Activated T-cell treated with anti-CD3 and anti-CD28 coated beads for 48 hours (primary cell): ENCODE measurements around the gene ARHGEF16.

Experiments
- DNase-seq: peaks from one replicate; pipeline ENCODE4 v3.0.0-alpha.2; 2020; ENCODE audit warnings: low read depth

ARHGEF16 gene

DNA sequence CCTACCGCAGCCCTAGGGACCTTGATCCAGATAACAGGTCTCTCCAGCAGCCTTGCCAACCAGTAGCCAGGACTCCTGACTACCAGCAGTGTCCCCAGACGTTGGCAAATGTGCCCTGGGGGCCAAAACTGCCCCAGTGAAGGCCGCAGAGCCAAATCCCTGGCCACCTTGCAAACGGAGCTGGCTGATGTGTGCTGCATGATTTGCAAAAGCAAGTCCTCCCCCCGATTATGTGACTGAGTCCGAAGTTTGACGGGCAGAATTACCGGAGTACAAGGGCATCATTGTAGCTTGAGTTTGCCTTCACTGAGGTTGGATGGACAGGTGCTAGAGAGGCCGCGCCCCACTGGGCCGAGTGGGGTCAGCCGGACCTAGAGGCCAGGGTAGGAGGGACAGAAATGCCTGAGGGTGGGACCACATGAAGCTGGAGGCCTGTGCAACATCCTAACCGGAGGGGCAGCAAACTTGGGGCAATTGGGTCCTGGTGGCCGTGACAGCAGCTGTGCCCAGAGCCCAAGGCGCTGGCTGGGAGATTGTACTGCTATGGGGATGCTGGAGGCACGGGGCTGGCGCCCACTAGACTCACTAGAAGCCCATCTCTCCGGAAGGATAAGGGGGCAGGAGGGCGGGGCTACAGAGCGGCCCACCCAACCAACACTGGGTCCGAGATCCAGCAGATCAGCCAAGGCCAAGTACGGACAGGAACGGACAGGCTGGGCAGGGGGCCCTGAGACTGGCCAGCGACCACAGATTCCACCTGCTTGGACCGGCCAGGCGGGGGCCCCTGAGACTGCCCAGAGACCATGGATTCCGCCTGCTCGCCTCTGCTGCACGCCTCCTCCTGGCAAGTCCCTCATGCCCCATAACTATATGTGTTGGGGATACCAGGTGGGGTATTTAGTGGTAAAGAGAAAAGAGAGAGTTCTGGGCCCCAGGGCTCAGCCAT lies 2.8 kb downstream of the ARHGEF16 start:
- DNase-seq: no peak

DNA sequence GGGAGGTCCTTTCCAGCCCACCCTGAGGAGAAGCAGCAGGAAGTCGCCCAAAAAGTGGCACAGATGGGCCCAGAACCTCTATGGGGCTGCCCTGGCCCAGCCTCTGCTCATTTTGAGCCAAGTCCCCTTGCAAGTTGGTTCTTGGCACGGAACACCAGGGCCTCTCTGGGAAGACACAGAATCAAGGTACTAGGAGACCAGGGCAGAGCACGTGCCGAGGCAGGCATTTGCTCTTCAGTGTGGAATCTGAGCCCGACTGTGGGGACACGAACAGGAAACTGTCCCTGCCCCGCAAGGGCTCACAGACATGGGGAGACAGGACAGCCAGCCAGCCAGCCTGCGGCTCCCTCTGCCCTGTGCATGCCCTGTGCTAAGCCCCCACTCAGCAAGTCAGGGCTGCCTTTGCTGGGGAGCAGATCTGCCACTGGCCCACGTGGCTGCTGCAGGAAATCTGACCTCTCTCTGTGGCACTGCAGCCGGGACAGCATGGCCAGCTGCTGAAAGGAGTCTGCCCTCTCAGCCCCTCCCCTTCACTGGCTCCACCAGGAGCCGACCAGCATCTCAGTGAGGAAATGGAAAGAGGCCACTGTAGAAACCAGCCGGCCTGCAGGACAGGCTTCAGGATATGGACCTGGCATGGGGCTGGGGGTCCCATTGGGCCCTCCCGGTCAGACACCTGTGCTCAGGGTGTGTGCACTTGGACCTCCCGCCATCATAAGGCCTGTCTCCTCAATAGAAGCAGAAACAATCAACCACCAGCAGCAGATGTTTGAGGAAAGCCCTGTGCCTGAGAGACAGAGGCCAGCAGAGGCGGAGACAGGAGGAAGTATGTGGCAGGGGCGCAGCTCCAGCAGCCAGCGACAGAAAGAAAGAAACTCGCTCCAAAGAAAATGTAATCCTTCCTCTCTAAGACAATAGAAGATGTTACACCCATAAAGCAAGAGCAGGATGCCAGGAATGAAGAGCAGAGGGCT lies 3.7 kb downstream of the ARHGEF16 start:
- DNase-seq: no peak

DNA sequence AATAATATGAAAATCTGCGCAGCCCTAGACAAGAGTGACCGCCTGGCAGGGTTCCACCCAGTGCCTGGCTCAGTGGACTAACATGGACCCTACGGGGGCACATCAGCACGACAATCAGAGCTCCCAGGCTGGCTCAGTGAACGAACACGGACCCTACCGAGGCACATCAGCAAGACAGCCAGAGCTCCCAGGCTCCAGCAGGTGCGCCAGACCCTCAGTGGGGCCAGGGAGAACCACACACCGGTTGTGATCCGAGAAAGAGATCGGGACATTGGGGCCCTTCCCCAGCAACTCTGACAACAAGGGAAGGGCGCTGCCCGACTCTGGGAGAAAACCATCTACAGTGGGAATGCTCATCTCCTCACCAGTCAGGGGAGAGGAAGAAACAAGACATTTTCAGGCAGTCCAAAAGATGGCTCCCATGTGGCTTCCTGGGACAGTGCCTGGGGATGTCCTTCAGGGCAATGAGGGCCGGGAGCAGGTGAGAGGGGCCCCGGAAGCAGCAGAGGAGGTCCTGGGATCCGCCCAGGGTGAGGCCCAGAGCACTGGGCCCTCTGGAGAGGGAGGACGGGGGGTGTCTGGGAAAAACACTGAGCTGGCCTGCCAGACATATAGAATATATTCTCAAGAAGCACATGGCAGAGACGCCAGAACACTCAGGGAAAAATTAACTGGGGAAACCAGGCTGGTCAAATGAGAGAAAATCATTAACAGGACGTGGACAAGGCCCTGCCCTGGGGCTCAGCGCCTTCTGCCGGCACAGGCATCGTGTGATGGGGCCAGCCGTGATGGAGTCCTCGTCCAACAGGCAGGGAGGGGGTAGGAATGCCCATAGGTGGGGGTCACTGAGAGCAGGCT lies 4.8 kb downstream of the ARHGEF16 start:
- no peak for DNase-seq

DNA sequence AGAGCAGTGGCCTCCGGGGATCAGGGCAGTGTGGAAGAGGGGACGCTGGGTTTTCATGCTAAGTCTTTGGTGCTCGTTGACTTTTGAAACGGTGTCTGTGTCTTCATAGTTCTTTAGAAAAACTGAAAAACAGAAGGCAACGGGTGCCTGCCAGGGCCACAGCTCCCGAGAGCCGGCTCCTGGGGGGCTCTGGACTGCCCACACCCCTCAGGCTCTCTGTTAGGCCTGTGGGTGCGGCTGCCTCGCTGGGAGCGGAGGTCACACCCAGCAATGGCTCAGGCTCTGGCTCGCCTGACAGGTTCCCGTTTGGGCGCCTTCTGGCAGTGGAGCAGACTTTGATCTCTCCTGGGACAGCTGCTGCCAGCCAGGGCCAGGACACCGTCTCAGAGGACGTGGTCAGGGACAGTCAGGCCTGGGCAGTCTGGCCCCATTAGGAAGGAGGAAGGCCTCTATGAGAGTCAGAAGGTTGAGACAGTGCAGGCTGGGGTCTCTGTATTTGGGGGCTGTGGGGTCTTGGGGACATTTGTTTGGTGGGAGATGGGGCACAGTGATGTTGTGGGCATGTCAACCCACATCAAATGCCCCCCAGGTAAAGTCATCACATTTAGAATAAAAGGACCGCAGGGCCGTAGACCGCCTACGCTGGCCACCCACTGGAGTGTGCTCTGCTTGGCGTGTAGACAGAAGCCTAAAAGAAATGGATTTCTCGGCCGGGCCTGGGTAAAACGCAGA lies 5.6 kb downstream of the ARHGEF16 start:
- no peak for DNase-seq

GRCh38 chr1:3460672-3461131 lies 6.2 kb downstream of the ARHGEF16 start:
- no peak for DNase-seq

GRCh38 chr1:3461238-3461933 lies 6.9 kb downstream of the ARHGEF16 start:
- no peak for DNase-seq

GRCh38 chr1:3461934-3462275 lies 7.4 kb downstream of the ARHGEF16 start:
- no peak for DNase-seq

DNA sequence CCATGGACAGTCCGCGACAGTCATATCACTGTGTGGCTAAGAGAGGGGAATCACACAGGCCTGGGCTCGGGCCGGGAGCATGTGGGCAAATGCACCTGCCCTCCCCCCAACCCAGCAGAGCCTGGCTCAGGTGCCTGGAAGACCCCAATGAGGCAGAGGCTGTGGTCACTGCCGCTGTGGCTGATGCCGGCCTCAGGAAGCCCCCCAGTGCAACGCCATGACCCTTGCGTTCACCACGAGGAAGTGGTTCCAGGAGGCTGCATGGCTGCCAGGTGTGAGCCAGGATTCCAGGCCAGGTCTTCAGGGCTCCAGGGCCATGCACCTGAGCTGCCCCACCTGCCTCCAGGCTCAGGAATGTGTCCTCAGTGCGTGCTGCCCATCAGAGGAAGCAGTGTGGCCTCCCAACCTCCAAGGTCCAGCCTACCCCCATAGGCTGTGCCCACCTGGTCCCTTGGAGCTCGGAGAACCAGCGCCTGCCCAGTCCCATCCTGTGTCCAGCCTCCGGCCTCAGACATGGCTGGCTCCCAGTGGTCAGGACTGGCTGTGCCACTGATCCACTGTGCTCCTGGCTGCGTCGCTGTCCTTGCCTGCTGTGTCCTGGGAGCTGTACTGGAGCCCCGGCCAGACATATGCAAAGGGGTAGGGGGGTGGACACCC lies 8.0 kb downstream of the ARHGEF16 start:
- DNase-seq: no peak

DNA sequence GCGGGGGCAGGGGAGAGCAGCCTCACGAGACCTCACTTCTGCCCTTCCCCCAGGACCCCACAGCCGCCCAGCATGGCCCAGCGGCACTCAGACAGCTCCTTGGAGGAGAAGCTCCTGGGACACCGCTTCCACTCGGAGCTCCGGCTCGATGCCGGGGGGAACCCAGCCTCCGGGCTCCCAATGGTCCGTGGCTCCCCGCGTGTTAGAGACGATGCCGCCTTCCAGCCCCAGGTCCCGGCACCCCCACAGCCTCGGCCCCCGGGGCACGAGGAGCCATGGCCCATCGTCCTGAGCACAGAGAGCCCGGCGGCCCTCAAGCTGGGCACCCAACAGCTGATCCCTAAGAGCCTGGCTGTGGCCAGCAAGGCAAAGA lies 8.5 kb downstream of the ARHGEF16 start:
- DNase-seq: no peak

DNA sequence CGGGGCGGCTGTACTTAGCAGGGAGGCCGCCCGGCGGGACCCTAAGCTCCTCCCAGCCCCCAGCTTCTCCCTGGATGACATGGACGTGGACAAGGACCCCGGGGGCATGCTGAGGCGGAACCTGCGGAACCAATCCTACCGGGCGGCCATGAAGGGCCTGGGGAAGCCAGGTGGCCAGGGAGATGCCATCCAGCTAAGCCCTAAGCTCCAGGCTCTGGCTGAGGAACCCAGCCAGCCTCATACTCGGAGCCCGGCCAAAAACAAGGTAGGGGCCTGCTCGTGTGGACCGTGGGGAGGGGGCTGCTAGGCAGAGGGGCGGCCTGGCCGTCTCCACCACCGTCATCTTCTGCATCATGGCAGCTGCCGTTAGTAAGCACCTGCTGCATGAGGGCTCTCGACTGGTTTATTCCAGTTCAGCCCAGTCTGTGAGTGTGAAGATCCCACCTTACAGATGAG lies 9.0 kb downstream of the ARHGEF16 start:
- DNase-seq: no peak

GRCh38 chr1:3463891-3464648 lies 9.6 kb downstream of the ARHGEF16 start:
- no peak for DNase-seq

DNA sequence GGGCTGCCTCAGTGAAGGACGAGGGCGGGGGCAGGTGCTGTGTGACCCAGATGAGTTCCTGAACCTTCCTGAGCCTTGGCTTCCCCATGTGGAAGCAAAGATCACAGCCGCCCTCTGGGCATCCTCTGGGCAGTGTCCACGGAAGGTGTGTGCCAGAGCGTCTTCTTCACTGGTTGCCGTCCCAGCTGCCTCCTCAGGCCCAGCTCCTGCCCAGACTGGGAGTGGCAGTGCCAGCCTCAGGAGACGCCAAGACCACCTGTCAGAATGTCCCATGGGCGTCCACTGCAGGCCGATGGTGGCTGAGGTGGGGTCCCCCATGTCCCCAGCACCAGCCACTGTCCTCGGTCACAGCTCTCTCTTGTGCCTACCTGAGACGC lies 10.2 kb downstream of the ARHGEF16 start:
- no peak for DNase-seq

DNA sequence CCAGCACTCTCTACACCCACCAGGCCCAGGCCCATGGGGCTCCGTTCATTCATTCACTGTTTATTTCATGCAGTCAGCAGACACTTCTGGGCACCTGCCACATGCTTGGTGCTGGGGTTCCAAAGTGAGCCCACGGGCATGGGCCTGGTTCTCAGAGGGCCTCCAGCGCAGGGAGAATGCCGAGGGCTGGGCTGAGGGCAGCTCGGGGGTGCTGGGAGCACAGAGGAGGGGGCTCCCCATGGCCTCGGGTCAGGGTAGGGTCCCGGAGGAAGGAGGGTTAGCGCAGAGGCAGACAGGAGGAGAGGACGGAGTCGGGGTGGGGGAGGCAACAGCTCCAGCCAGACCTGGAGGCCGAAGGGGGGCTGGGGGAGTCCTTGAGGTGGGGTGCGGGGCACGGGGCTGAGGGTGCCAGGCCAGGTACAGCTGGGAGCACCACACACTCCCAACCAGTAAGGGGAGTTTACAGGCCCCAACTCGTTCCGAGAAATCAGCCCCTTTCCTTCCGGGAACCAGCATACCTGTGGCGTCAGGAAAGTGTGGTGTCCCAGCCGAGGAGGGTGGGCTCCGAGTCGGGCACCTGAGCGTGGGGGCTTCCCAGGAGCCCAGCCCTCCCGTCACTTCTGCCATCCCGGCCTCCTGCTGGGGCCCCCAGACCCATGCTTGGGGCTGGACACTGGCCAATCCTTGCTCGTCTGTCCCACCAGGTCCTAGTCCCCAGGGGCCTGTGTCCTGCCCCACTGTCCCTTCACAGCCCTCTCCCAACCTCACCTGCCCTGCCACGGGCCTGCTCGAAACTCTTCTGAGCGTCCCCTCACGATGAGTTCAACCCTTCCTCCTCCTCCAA lies 10.8 kb downstream of the ARHGEF16 start:
- no peak for DNase-seq

DNA sequence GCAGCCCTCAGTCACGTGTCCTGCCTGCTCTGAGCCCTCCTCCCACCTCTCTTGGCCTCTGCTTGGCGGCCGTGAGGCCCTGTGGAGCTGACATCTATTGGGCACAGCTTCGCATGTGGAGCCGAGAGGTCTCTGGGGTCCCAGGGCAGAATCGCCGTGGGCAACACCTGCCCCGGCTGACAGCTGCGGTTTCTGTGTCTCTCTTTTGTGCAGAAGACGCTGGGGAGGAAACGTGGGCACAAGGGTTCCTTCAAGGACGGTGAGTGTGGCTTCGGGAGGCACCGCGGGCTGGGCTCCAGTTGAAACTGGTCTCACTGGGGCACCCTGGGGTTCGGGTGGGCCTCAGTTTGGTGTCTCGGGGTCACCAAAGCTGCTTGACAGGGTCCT lies 11.5 kb downstream of the ARHGEF16 start:
- DNase-seq: no peak

- DNase-seq: no peak
Measured at GRCh38 chr1:3466366-3467075, 12.1 kb downstream of the ARHGEF16 start.

DNA sequence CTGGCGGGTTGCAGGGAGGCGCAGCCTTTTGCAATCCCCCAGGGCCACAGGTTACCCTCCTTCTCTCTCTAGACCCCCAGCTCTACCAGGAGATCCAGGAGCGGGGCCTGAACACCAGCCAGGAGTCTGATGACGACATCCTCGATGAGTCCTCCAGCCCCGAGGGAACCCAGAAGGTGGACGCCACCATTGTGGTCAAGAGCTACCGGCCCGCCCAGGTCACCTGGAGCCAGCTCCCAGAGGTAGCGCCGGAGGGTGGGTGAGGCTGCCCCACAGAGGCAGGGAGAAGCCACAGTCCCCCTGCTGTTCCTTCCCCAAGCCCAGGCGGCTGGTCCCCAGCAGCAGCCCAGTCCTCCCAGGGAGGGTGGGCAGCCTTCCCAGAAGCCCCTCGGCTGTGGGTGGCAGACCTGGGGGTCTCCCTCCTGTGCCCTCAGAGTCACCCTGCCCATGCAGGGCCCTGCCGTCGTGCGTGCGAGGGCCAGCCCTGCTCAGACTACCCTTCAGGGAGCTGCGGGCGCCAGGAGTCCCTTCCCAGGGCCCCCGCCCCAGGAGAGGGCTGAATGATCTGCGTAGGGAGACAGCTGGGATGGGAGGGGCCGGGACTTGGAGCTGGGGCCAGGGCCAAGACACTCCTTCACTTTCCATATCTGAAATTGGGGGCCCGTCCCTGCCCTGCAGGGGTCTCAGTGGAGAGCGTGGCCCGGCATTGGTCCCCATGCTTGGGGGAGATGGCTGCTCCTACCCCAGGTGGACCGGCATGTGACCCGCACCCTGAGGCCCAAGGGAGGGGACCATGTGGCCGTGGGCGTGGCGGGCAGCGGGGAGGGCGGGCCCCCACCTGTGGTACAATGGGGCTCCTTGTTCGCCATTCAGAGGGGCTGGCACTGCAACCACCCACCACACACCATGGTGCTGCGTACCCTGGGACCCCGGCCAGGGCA lies 12.9 kb downstream of the ARHGEF16 start:
- no peak for DNase-seq
